Spleen (tissue), 11 donors: ENCODE results near the gene CHKB. TPM values are rescaled to one million over a fixed set of nuclear protein-coding genes. Genes with fewer than 3 reads are reported as not detected.

Source experiments
- DNase-seq: peaks from one replicate; pipeline ENCODE4 v3.0.0-alpha.2; 2020
- H3K27ac ChIP-seq, 8 donors: fragments of 200-600 bp; sonication (generic) in 7 of 8; 1 replicate in 4 of 8; 2 replicates in 4 of 8; pipeline versions ENCODE4 v1.5.0 to v1.8.0; 2016 to 2021; ENCODE audit warnings: inconsistent platforms in 4 of 8, mild to moderate bottlenecking in 4 of 8, moderate library complexity in 1 of 8
- H3K27me3 ChIP-seq, 7 donors: fragments of 200-600 bp; sonication (generic) in 6 of 7; replicated peaks in 1 of 7; 1 replicate in 4 of 7; 2 replicates in 3 of 7; pipeline versions ENCODE4 v1.5.0 to v1.8.0; 2016 to 2021; ENCODE audit warnings: inconsistent platforms in 3 of 7, mild to moderate bottlenecking in 1 of 7
- H3K36me3 ChIP-seq, 6 donors: fragments of 200-600 bp; sonication (generic) in 5 of 6; 1 replicate in 4 of 6; 2 replicates in 2 of 6; pipeline versions ENCODE4 v1.5.0 to v1.8.0; 2016 to 2021; ENCODE audit warnings: inconsistent platforms in 2 of 6
- H3K4me1 ChIP-seq, 6 donors: fragments of 200-600 bp; sonication (generic) in 5 of 6; 1 replicate in 3 of 6; 2 replicates in 3 of 6; pipeline versions ENCODE4 v1.5.0 to v1.8.0; 2016 to 2021; ENCODE audit warnings: inconsistent platforms in 3 of 6
- H3K4me3 ChIP-seq, 8 donors: fragments of 200-600 bp; sonication (generic) in 7 of 8; 1 replicate in 4 of 8; 2 replicates in 4 of 8; pipeline versions ENCODE4 v1.5.0 to v1.8.0; 2016 to 2021; ENCODE audit warnings: inconsistent platforms in 4 of 8, mild to moderate bottlenecking in 4 of 8, moderate library complexity in 2 of 8
- H3K9me3 ChIP-seq, 8 donors: fragments of 200-600 bp; sonication (generic) in 7 of 8; 1 replicate in 4 of 8; 2 replicates in 4 of 8; pipeline versions ENCODE4 v1.5.0 to v1.8.0; 2016 to 2021; ENCODE audit warnings: inconsistent platforms in 4 of 8
- POLR2A ChIP-seq, 3 donors: fragments of 450-650 bp; IDR thresholded peaks; one replicate each; pipeline ENCODE4 v1.5.1; 2017; ENCODE audit warnings: antibody characterized with exemption in 3 of 3, mild to moderate bottlenecking in 1 of 3
- POLR2AphosphoS5 ChIP-seq, 3 donors: sonication (generic); formaldehyde crosslinking; IDR thresholded peaks; one replicate each; pipeline ENCODE4 v1.5.1; 2017; ENCODE audit warnings: antibody characterized with exemption in 3 of 3
- WGBS, 5 donors: extraction: QIAGEN DNeasy Blood & Tissue Kit in 3 of 5; methylation state at CpG; one replicate each; pipeline versions ENCODE4 v1.1.5 to v1.1.7; 2013 to 2018; 5-methylcytosine and 5-hydroxymethylcytosine counted together
- intact Hi-C: fragments of 100-400 bp; cut with DNase I; formaldehyde crosslinking; loops from one replicate; pipeline ENCODE4 v1.15.0; 2023; ENCODE audit warnings: low total_unique reads
- polyA plus RNA-seq, 3 donors: library from polyadenylated mRNA; stranded (reverse); fragments of 200-250 nt; gene quantifications; one replicate each; pipeline ENCODE4 v1.2.1, GENCODE V29; 2013
- total RNA-seq, 7 donors: library from RNA; depleted of rRNA in 3 of 7; stranded (reverse); fragments of >200 nt in 3 of 7; fragmentation: NEBNext Ultra II Directional in 4 of 7; extraction: Animal tissue kit (Norgen Biotek cat#: 25700) in 4 of 7; gene quantifications; one replicate each; pipeline versions ENCODE4 v1.1.0 to v1.2.1, GENCODE V29; 2016 to 2021
- TF ChIP-seq, protein P1 (sequence below), 11 experiments: fragments of 200-600 bp in 7 of 11; fragments of 450-650 bp in 4 of 11; sonication (generic) in 4 of 11; IDR thresholded peaks in 8 of 11; conservative IDR thresholded peaks in 3 of 11; 1 replicate in 7 of 11; 2 replicates in 4 of 11; pipeline versions ENCODE4 v1.4.0 to v1.8.0; 2016 to 2021; ENCODE audit warnings: antibody characterized with exemption in 11 of 11, inconsistent platforms in 4 of 11, mild to moderate bottlenecking in 1 of 11
- donor health status: healthy with polysubstance abuse.
- donor health status: DM: no; HTN: no; CAD: no; lungs with moderate emphysema.
- donor health status: DM: no; HTN: no; CAD: no.
- donor health status: Bipolar disorder and iron deficiency.
- donor health status: healthy.
- donor health status: DM: no; HTN: no; CAD: no.
- donor health status: DM: yes; HTN: yes; CAD: no.

Gene CHKB
- total and polyA plus RNA-seq, 10 donors: 94.4 to 502 (median 129) TPM

DNA sequence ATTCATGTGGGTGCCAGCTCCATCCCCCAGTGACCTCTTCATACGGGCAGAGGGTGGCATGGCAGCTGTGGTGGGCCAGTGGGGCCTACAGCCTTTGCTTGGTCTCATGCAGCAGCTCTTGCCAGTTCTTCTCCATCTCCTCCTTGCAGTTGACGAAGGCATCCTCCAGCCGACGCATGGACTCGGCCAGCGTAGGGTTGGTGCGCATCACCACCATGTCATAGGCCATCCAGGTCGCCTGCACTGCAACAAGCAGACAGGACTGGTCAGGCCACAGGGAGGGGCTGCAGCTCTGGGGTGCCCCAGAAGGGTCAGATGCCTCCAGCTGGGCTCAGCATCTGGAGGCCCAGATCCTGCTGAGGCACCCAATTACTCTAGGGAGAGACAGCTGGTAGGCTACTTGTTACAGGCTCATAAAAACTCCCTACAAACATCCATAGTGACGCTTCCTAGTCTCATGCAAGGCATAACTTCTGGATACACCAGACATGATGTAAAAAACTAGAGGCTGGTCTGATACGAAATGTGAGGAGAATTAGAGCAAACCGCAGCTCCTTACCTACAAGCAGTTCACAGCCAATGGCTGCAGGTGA lies 31.4 kb downstream of the CHKB start:
- peaks cover 0 to 31% (median 14%) of the 10 kb centered on the region in 7 donors for H3K27me3 ChIP-seq

DNA sequence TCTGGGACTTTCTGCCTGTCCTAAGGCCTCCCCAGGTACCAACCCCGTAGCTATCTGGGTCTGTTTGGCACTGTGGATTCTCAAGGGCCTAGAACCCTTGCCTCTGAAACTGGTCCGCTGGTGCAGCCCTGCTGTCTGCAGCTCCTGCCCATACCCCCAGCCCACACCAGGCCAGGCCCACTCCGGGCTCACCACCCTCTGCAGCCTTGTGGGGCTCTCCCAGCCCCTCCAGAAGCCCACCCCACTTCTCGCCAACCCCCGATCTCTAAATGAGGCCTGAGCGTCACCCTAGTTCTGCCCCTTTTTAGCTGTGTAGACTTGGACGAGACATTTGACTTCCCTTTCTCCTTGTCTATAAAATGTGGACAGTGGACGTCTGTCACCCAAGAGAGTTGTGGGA lies 32.3 kb downstream of the CHKB start:
- Histone ChIP-seq H3K27ac (no peak overlapping the region), H3K27me3 (peaks cover 0 to 34% (median 14%) of the 10 kb centered on the region in 7 donors), H3K4me1 (peaks cover 10 to 55% (median 34%) of the 10 kb centered on the region in 6 donors), H3K4me3 (no peak overlapping the region), H3K36me3 (no peaks in the 10 kb centered on the region), H3K9me3 (no peaks in the 10 kb centered on the region)
- peak; percentile 74 for DNase-seq
- no peak for TF ChIP-seq POLR2AphosphoS5 (IDR thresholded peaks at IDR 0.05)
- WGBS, 5 donors: 90 to 97% (median 92%) methylated on average over 7 to 8 of the region's 8 CpGs
- intact Hi-C loops: no loop called here

More for the DNA sequence above, 31.4 kb downstream of the CHKB start:
- DNase-seq: peak; percentile 73
- Histone ChIP-seq H3K9me3 (no peaks in the 10 kb centered on the region), H3K4me1 (peaks cover 10 to 46% (median 29%) of the 10 kb centered on the region in 6 donors), H3K27ac (no peak overlapping the region), H3K36me3 (no peaks in the 10 kb centered on the region), H3K4me3 (no peak overlapping the region)
- WGBS, 5 donors: 94 to 96% (median 95%) methylated on average over 10 to 11 of the region's 11 CpGs
- TF ChIP-seq POLR2AphosphoS5 (IDR thresholded peaks at IDR 0.05) (no peak), POLR2A (IDR thresholded peaks at IDR 0.05) (no peak)
- TF ChIP-seq, protein P1, sequence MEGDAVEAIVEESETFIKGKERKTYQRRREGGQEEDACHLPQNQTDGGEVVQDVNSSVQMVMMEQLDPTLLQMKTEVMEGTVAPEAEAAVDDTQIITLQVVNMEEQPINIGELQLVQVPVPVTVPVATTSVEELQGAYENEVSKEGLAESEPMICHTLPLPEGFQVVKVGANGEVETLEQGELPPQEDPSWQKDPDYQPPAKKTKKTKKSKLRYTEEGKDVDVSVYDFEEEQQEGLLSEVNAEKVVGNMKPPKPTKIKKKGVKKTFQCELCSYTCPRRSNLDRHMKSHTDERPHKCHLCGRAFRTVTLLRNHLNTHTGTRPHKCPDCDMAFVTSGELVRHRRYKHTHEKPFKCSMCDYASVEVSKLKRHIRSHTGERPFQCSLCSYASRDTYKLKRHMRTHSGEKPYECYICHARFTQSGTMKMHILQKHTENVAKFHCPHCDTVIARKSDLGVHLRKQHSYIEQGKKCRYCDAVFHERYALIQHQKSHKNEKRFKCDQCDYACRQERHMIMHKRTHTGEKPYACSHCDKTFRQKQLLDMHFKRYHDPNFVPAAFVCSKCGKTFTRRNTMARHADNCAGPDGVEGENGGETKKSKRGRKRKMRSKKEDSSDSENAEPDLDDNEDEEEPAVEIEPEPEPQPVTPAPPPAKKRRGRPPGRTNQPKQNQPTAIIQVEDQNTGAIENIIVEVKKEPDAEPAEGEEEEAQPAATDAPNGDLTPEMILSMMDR (IDR thresholded peaks at IDR 0.05 in 8 of 11, conservative IDR thresholded peaks at IDR 0.05 in 3 of 11): no peak
- intact Hi-C loops: no loop called here

DNA sequence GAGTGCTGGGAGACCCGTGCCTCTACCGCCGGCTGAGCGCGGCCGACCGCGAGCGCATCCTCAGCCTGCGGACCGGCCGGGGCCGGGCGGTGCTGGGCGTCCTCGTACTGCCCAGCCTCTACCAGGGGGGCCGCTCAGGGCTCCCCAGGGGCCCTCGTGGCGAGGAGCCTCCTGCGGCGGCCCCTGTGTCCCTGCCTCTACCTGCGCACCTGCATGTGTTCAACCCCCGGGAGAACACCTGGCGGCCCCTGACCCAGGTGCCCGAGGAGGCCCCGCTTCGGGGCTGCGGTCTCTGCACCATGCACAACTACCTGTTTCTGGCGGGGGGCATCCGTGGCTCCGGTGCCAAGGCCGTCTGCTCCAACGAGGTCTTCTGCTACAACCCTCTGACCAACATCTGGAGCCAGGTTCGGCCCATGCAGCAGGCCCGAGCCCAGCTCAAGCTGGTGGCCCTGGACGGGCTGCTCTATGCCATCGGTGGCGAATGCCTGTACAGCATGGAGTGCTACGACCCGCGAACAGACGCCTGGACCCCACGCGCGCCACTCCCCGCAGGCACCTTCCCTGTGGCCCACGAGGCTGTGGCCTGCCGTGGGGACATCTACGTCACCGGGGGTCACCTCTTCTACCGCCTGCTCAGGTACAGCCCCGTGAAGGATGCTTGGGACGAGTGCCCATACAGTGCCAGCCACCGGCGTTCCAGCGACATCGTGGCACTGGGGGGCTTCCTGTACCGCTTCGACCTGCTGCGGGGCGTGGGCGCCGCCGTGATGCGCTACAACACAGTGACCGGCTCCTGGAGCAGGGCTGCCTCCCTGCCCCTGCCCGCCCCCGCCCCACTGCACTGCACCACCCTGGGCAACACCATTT lies 33.5 kb downstream of the CHKB start:
- 56 to 89% (median 57%) methylated on average over 36 to 68 of the region's 68 CpGs for WGBS, 5 donors
- H3K4me3 ChIP-seq: peak overlapping the region; percentile 26 to 70 (median 46)
- H3K27ac ChIP-seq: peak overlapping the region; percentile 37 to 87 (median 77)
- intact Hi-C loops: no loop called here
- H3K9me3 ChIP-seq: no peaks in the 10 kb centered on the region
- peaks cover 18 to 67% (median 45%) of the 10 kb centered on the region in 6 donors for H3K4me1 ChIP-seq
- H3K27me3 ChIP-seq: peaks cover 0 to 34% (median 14%) of the 10 kb centered on the region in 7 donors
- TF ChIP-seq POLR2A (IDR thresholded peaks at IDR 0.05) (no peak), POLR2AphosphoS5 (IDR thresholded peaks at IDR 0.05) (no peak)
- TF ChIP-seq, protein P1 (IDR thresholded peaks at IDR 0.05 in 8 of 11, conservative IDR thresholded peaks at IDR 0.05 in 3 of 11): no peak
- peak; percentile 84 for DNase-seq
- H3K36me3 ChIP-seq: no peaks in the 10 kb centered on the region

DNA sequence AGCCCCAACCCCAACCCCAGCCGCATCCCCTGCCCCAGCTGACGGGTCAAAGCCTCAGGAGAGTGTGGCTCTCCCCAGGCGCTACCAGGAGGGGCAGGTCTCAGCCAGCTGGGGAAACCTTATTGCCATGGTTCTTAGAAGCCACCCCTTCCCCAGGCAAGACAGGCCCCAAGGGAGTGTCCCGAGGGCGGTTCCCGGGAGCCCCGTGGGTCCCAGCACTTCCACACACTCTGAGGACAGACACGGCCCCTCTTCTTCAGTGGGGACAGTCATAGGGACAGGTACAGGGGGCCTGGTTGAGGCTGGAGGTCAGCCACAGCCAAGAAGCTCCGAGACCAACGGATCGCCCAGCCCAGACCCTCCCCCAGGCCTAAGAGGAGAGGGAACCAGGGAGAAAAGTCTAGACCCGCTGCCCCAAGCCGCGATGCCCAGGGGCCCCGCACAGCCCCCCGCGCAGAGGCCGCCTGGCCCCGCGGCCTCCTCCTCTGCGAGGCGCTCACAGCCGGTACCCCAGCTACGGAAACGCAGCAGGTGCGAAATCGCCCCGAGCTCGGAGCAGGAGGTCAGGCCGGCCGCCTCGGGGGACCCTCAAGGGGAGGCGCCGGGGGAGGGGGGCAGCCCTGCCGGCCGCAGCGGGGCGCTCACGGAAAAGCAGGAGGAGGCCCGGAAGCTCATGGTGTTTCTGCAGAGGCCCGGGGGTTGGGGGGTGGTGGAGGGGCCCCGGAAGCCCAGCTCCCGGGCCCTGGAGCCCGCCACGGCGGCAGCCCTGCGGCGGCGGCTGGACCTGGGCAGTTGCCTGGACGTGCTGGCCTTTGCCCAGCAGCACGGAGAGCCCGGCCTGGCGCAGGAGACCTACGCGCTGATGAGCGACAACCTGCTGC lies 34.4 kb downstream of the CHKB start:
- peaks cover 0 to 34% (median 14%) of the 10 kb centered on the region in 7 donors for H3K27me3 ChIP-seq
- H3K27ac ChIP-seq: peak overlapping the region; percentile 37 to 87 (median 77)
- H3K4me3 ChIP-seq: peak overlapping the region; percentile 26 to 70 (median 46)
- H3K9me3 ChIP-seq: no peaks in the 10 kb centered on the region
- peak; percentile 92 for DNase-seq
- 6 to 17% (median 8%) methylated on average over 6 to 56 of the region's 56 CpGs for WGBS, 5 donors
- peaks cover 20 to 76% (median 54%) of the 10 kb centered on the region in 6 donors for H3K4me1 ChIP-seq
- intact Hi-C loops: no loop called here
- TF ChIP-seq POLR2A (IDR thresholded peaks at IDR 0.05) (peak in 1 of 3 donors; percentile 32), POLR2AphosphoS5 (IDR thresholded peaks at IDR 0.05) (peak; percentile 65 to 83 (median 72))
- TF ChIP-seq, protein P1 (IDR thresholded peaks at IDR 0.05 in 8 of 11, conservative IDR thresholded peaks at IDR 0.05 in 3 of 11): peak in 5 of 11 experiments; percentile 7 to 46 (median 29)
- H3K36me3 ChIP-seq: no peaks in the 10 kb centered on the region
